ENCODE results near the gene PCBP3.

- TF ChIP-seq POLR2A (IDR thresholded peaks at IDR 0.05), result no peak
- TF ChIP-seq, protein P1, sequence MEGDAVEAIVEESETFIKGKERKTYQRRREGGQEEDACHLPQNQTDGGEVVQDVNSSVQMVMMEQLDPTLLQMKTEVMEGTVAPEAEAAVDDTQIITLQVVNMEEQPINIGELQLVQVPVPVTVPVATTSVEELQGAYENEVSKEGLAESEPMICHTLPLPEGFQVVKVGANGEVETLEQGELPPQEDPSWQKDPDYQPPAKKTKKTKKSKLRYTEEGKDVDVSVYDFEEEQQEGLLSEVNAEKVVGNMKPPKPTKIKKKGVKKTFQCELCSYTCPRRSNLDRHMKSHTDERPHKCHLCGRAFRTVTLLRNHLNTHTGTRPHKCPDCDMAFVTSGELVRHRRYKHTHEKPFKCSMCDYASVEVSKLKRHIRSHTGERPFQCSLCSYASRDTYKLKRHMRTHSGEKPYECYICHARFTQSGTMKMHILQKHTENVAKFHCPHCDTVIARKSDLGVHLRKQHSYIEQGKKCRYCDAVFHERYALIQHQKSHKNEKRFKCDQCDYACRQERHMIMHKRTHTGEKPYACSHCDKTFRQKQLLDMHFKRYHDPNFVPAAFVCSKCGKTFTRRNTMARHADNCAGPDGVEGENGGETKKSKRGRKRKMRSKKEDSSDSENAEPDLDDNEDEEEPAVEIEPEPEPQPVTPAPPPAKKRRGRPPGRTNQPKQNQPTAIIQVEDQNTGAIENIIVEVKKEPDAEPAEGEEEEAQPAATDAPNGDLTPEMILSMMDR (IDR thresholded peaks at IDR 0.05), result no peak
Measured at GRCh38 chr21:45828580-45829570, 185.3 kb downstream of the PCBP3 start.
